Suppressor macrophage (primary cell): ENCODE measurements around the gene MPST.

Experiments used
- DNase-seq, 4 experiments: peaks; one replicate each; pipeline ENCODE4 v3.0.0-alpha.2; 2020 to 2022

MPST gene

GRCh38 chr22:37023743-37024338 is 4.3 kb downstream of the MPST start:
- DNase-seq, result no peak

GRCh38 chr22:37024339-37025157 is 5.0 kb downstream of the MPST start:
- no peak for DNase-seq

- DNase-seq, result no peak
These were observed 6.0 kb downstream of the MPST start for GRCh38 chr22:37025500-37026070.

- no peak for DNase-seq
These were observed 6.8 kb downstream of the MPST start for GRCh38 chr22:37026325-37026724.

- DNase-seq, result no peak
These were observed 8.0 kb downstream of the MPST start for GRCh38 chr22:37027556-37027955.

- no peak for DNase-seq
These were observed 9.4 kb downstream of the MPST start for GRCh38 chr22:37028692-37029674.

GRCh38 chr22:37030560-37031281 is 11.2 kb downstream of the MPST start:
- DNase-seq, result no peak

- DNase-seq, result peak in 2 of 4 experiments; percentile 14 to 23
These were observed 12.6 kb downstream of the MPST start for GRCh38 chr22:37032134-37032534.

- DNase-seq, result peak in 2 of 4 experiments; percentile 21
These were observed 13.3 kb downstream of the MPST start for GRCh38 chr22:37032535-37033460.

- DNase-seq, result no peak
These were observed 14.3 kb downstream of the MPST start for GRCh38 chr22:37033605-37034430.

GRCh38 chr22:37036655-37037377 is 17.3 kb downstream of the MPST start:
- DNase-seq, result no peak

- no peak for DNase-seq
These were observed 18.1 kb downstream of the MPST start for GRCh38 chr22:37037669-37038068.

- DNase-seq, result no peak
These were observed 19.9 kb downstream of the MPST start for GRCh38 chr22:37039466-37039865.

- no peak for DNase-seq
These were observed 23.8 kb downstream of the MPST start for GRCh38 chr22:37043209-37043827.

- DNase-seq, result peak; percentile 63 to 85 (median 74)
These were observed 24.4 kb downstream of the MPST start for GRCh38 chr22:37043828-37044538.

- peak; percentile 31 to 57 (median 49) for DNase-seq
These were observed 25.4 kb downstream of the MPST start for GRCh38 chr22:37044634-37045625.

GRCh38 chr22:37045958-37046357 is 26.4 kb downstream of the MPST start:
- peak; percentile 24 to 52 (median 45) for DNase-seq
